HCT116 (cell line): ENCODE results near the gene PGC. TPM values are rescaled to one million over a fixed set of nuclear protein-coding genes. Genes with fewer than 3 reads are reported as not detected.

Experiments used
- ATF3 ChIP-seq: IDR thresholded peaks from 2 replicates; pipeline ENCODE4 v1.6.1; 2012
- CBX3 ChIP-seq: IDR thresholded peaks from 2 replicates; pipeline ENCODE4 v1.6.1; 2012; ENCODE audit warnings: low read depth
- CEBPB ChIP-seq: IDR thresholded peaks from 2 replicates; pipeline ENCODE4 v1.6.1; 2012; ENCODE audit warnings: low read depth
- EGR1 ChIP-seq: IDR thresholded peaks from 2 replicates; pipeline ENCODE4 v1.6.1; 2012; ENCODE audit warnings: low read depth
- ELF1 ChIP-seq: IDR thresholded peaks from 2 replicates; pipeline ENCODE4 v1.6.1; 2012; ENCODE audit warnings: low read depth, borderline replicate concordance
- EZH2 ChIP-seq: fragments of 200-600 bp; sonication (generic); IDR thresholded peaks from 2 replicates; pipeline ENCODE4 v1.6.1; 2017; ENCODE audit warnings: antibody characterized with exemption, mixed run types
- EZH2phosphoT487 ChIP-seq: fragments of 200-600 bp; IDR thresholded peaks from 2 replicates; pipeline ENCODE4 v1.6.1; 2018; ENCODE audit warnings: antibody characterized with exemption, borderline replicate concordance
- FOSL1 ChIP-seq: IDR thresholded peaks from 2 replicates; pipeline ENCODE4 v1.6.1; 2012; ENCODE audit warnings: low read depth
- JUND ChIP-seq: IDR thresholded peaks from 2 replicates; pipeline ENCODE4 v1.6.1; 2012
- POLR2AphosphoS5 ChIP-seq: IDR thresholded peaks from 2 replicates; pipeline ENCODE4 v1.6.1; 2011; ENCODE audit warnings: mild to moderate bottlenecking, low read depth, low read length, moderate library complexity
- SIN3A ChIP-seq: IDR thresholded peaks from 2 replicates; pipeline ENCODE4 v1.6.1; 2012; ENCODE audit warnings: low read depth
- SP1 ChIP-seq: IDR thresholded peaks from 2 replicates; pipeline ENCODE4 v1.6.1; 2012; ENCODE audit warnings: low read depth
- SRF ChIP-seq: IDR thresholded peaks from 2 replicates; pipeline ENCODE4 v1.6.1; 2012; ENCODE audit warnings: low read depth
- YY1 ChIP-seq: IDR thresholded peaks from 2 replicates; pipeline ENCODE4 v1.6.1; 2011; ENCODE audit warnings: low read length, low read depth, moderate library complexity, mild to moderate bottlenecking; ENCODE audit not compliant: insufficient replicate concordance; ENCODE audit errors: extremely low read depth
- ZNF274 ChIP-seq: fragments of 200-500 bp; sonication (Bioruptor generic); IDR thresholded peaks from 2 replicates; pipeline ENCODE4 v1.6.1; 2014; ENCODE audit warnings: mild to moderate bottlenecking, low read depth, low read length, inconsistent platforms
- total RNA-seq: library from RNA; stranded (reverse); gene quantifications from one replicate; pipeline ENCODE4 v1.2.1, GENCODE V29; 2021; ENCODE audit not compliant: unreplicated experiment
- TF ChIP-seq, protein P1 (sequence below): IDR thresholded peaks from 2 replicates; pipeline ENCODE4 v1.6.1; 2011; ENCODE audit warnings: mild to moderate bottlenecking, low read length, moderate library complexity; ENCODE audit not compliant: insufficient replicate concordance; ENCODE audit errors: extremely low read depth

Gene PGC
- total RNA-seq, 1 experiment from 2014 or later = 1.2 TPM

DNA sequence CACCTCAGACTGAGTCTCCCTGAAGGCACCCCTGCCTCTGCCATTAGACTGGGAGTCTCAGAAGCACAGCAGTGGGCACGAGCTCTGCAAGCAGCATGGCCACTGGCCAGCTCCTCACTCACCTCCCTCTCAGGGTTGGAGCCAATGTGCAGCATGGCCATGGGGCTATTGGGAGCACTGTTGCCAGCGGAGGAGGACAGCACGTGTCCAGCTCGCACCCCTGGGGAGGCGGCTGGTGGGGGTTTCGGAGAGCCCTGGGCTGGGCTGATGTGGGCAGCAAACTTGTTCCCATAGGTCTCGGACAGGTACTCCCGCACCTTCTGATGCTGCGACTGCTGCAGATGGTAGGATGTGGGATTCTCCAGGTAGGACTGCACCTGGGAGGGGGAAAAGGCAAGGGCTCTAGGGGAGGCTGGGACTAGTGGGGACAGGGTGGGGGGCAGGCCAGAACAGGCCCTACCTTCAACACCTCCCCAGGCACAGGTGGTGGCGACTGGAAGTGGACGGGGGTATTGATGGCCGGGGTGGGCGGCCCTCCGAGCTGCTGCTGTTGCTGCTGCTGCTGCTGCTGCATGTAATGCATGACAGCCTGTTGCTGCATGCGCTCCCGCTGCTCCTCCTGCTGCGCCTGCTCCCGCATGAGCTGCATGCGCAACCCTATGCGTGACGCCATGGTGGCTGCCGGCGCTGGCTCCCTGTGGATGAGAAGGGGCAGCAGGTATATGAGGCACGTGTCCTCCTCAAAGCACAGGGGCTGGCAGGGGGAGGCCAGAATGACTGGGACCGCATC lies 56.5 kb downstream of the PGC start (continued):
- TF ChIP-seq ATF3 = no peak
- TF ChIP-seq EZH2phosphoT487 = no peak
- no peak for TF ChIP-seq SRF
- TF ChIP-seq, protein P1, sequence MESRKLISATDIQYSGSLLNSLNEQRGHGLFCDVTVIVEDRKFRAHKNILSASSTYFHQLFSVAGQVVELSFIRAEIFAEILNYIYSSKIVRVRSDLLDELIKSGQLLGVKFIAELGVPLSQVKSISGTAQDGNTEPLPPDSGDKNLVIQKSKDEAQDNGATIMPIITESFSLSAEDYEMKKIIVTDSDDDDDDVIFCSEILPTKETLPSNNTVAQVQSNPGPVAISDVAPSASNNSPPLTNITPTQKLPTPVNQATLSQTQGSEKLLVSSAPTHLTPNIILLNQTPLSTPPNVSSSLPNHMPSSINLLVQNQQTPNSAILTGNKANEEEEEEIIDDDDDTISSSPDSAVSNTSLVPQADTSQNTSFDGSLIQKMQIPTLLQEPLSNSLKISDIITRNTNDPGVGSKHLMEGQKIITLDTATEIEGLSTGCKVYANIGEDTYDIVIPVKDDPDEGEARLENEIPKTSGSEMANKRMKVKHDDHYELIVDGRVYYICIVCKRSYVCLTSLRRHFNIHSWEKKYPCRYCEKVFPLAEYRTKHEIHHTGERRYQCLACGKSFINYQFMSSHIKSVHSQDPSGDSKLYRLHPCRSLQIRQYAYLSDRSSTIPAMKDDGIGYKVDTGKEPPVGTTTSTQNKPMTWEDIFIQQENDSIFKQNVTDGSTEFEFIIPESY = no peak
- TF ChIP-seq CEBPB = no peak
- TF ChIP-seq SP1 = no peak
- TF ChIP-seq SIN3A = no peak
- TF ChIP-seq EZH2 = no peak
- TF ChIP-seq EGR1 = no peak
- no peak for TF ChIP-seq YY1
- TF ChIP-seq POLR2AphosphoS5 = no peak
- TF ChIP-seq FOSL1 = no peak
- no peak for TF ChIP-seq ELF1
- no peak for TF ChIP-seq ZNF274
- no peak for TF ChIP-seq JUND
- no peak for TF ChIP-seq CBX3
